ENCODE measurements around the gene MSMB. TPM values are rescaled to one million over a fixed set of nuclear protein-coding genes. Genes with fewer than 3 reads are reported as not detected.

MSMB gene
- total and polyA plus RNA-seq, 2 of the 8 experiments (the other 6 are each of a cell fraction or from before 2014, with no cell fraction given) = not detected

- Histone ChIP-seq H3K14ac (ENCODE audit: insufficient read length) (no peak overlapping the region), H3K4me1 (replicated peaks in 1 of 4; ENCODE audit: control insufficient read depth in 3 of 4, insufficient read depth in 4 of 4, low read length in 3 of 4) (peaks cover 0 to 3% (median 0%) of the 10 kb centered on the region in 4 experiments; a peak in 1 of 7 replicates), H4K5ac (ENCODE audit: insufficient read length, low read depth, low read length) (no peak overlapping the region), H3K9me3 (ENCODE audit: insufficient read depth in 2 of 2, low read depth in 1 of 2, low read length in 1 of 2) (no peaks in the 10 kb centered on the region), H3K18ac (ENCODE audit: extremely low read depth, low read length) (no peak overlapping the region), H2AFZ (ENCODE audit: low read length) (no peak overlapping the region), H2BK20ac (ENCODE audit: low read length) (no peak overlapping the region), H3K79me2 (ENCODE audit: control insufficient read depth in 1 of 2, insufficient read depth in 2 of 2, low read length in 2 of 2) (no peaks in the 10 kb centered on the region), H4K8ac (ENCODE audit: extremely low read depth, insufficient read depth, low read length) (no peak overlapping the region), H2BK5ac (ENCODE audit: low read depth, low read length) (no peak overlapping the region), H2BK12ac (ENCODE audit: low read depth, low read length) (no peak overlapping the region), H4K20me1 (replicated peaks in 1 of 2; ENCODE audit: control insufficient read depth in 1 of 2, insufficient read depth in 2 of 2, low read length in 2 of 2) (no peaks in the 10 kb centered on the region), H3K4me2 (ENCODE audit: insufficient read depth in 1 of 2, low read depth in 2 of 2, low read length in 2 of 2) (no peak overlapping the region), H2BK120ac (replicated peaks; ENCODE audit: low read depth, low read length) (no peak overlapping the region), H3K36me3 (ENCODE audit: control insufficient read depth in 2 of 4, insufficient read depth in 4 of 4, low read length in 3 of 4) (no peaks in the 10 kb centered on the region), H3K56ac (replicated peaks; ENCODE audit: insufficient read length, low read depth, low read length) (no peak overlapping the region), H2AK5ac (ENCODE audit: low read depth, low read length) (no peak overlapping the region), H3K79me1 (ENCODE audit: low read depth, low read length) (no peaks in the 10 kb centered on the region), H3K23ac (ENCODE audit: insufficient read length) (no peak overlapping the region), H3K23me2 (ENCODE audit: low read depth, low read length) (no peaks in the 10 kb centered on the region), H3K27ac (ENCODE audit: low read depth, low read length) (no peak overlapping the region), H4K91ac (replicated peaks; ENCODE audit: insufficient read length, low read length) (no peak overlapping the region), H2BK15ac (ENCODE audit: low read length) (no peak overlapping the region), H3K9ac (replicated peaks in 1 of 4; ENCODE audit: extremely low read depth in 1 of 4, low read depth in 3 of 4, low read length in 3 of 4) (no peak overlapping the region), H3K4ac (replicated peaks; ENCODE audit: insufficient read length, low read depth, low read length) (no peak overlapping the region), H3K4me3 (ENCODE audit: extremely low read depth in 1 of 4, insufficient read depth in 2 of 4, low read depth in 3 of 4, low read length in 4 of 4) (no peak overlapping the region), H3K27me3 (replicated peaks in 1 of 4; ENCODE audit: control insufficient read depth in 3 of 4, extremely low read depth in 1 of 4, insufficient read depth in 3 of 4, low read length in 3 of 4) (no peaks in the 10 kb centered on the region)
- FAIRE-seq = no peak
- DNase-seq (ENCODE audit: low read depth in 1 of 2, low spot score in 2 of 2) = no peak
- ChIA-PET CTCF (ENCODE audit: partially characterized antibody) (interaction anchor here (1.1 kb wide), 1 partner anchor 183 kb away, joined by 3 read pairs; no protein-coding TSS in a partner anchor), POLR2A (ENCODE audit: partially characterized antibody) (no interaction called here)
- WGBS, 2 experiments (ENCODE audit: extremely low coverage in 1 of 2, insufficient coverage in 1 of 2, insufficient read length in 1 of 2, insufficient replicate concordance in 2 of 2, low coverage in 1 of 2, low lambda C conversion rate in 2 of 2, missing lambda C conversion rate in 1 of 2) = 73% methylated on average over 3 of the region's 3 CpGs; no CpG with 5 or more reads in 1 of the 2 experiments
- TF ChIP-seq, protein P1, sequence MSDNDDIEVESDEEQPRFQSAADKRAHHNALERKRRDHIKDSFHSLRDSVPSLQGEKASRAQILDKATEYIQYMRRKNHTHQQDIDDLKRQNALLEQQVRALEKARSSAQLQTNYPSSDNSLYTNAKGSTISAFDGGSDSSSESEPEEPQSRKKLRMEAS (IDR thresholded peaks at IDR 0.05) = no peak
- TF ChIP-seq SIRT6 (IDR thresholded peaks at IDR 0.05; ENCODE audit: low read length) (no peak), TAF1 (IDR thresholded peaks at IDR 0.05; ENCODE audit: low read depth, low read length) (no peak), CHD1 (IDR thresholded peaks at IDR 0.05; ENCODE audit: low read depth, low read length) (no peak), RAD21 (IDR thresholded peaks at IDR 0.05 in 1 of 2, conservative IDR thresholded peaks at IDR 0.05 in 1 of 2; ENCODE audit: low read depth in 2 of 2, low read length in 2 of 2) (no peak), BRCA1 (IDR thresholded peaks at IDR 0.05; ENCODE audit: low read depth, low read length) (no peak), KDM5A (IDR thresholded peaks at IDR 0.05; ENCODE audit: low read length) (no peak), CTCF (IDR thresholded peaks at IDR 0.05; ENCODE audit: control extremely low read depth in 1 of 3, insufficient read depth in 1 of 3, low read depth in 1 of 3, low read length in 3 of 3) (no peak), CBX8 (IDR thresholded peaks at IDR 0.05; ENCODE audit: borderline replicate concordance, low read depth, low read length) (no peak), SP1 (IDR thresholded peaks at IDR 0.05; ENCODE audit: low read depth, low read length) (no peak), PHF8 (conservative IDR thresholded peaks at IDR 0.05; ENCODE audit: low read depth, low read length) (no peak)
Measured at GRCh38 chr10:46040004-46040403, 6.1 kb downstream of the MSMB start.

Data from H1 (cell line).